Measurements from ENCODE around the gene RAI1.

The RAI1 gene

DNA sequence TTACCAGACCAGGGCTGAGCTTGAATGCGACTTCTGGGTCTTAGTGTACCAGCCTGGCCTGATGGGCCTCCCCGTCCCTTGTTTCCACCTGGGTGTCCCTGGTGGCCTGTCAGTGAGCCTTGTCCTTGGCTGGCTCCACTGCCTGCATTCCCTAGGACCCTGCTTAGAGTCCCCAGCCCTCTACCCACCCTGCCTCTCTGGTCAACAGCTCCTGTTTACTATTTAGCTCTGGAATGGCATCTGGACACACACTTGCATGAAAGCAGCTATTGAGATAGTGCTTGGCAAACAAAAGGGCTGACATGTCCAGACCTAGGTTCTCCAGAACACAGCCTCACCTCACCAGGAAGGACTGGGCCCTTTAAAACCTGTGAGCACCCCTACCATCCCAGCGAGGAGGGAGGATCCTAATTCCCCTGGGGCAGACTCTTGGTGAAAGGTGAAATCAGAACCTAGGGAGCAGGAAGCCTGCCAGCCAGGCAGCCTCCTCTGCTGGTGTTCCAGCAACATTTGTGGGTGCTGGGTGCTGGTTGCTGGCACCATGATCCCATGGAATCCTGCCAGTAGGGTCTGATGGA, 38.8 kb downstream of the RAI1 start:
- no peak overlapping the region for H3K4me3 ChIP-seq
- no peak for DNase-seq (ENCODE audit: low read depth, low spot score)
- H3K36me3 ChIP-seq (ENCODE audit: insufficient read depth, low read length), result no peaks in the 10 kb centered on the region
- no peak overlapping the region for H3K27ac ChIP-seq
- H3K9me3 ChIP-seq (ENCODE audit: low read depth, low read length), result no peaks in the 10 kb centered on the region
- H3K9ac ChIP-seq (ENCODE audit: insufficient read length), result no peak overlapping the region
- TF ChIP-seq EZH2 (IDR thresholded peaks at IDR 0.05) (no peak), POLR2AphosphoS5 (IDR thresholded peaks at IDR 0.05; ENCODE audit: borderline replicate concordance, low read depth, low read length) (no peak), FOXP2 (optimal IDR thresholded peaks at IDR 0.05; ENCODE audit: control extremely low read depth, extremely low read length, insufficient read depth) (no peak)

DNA sequence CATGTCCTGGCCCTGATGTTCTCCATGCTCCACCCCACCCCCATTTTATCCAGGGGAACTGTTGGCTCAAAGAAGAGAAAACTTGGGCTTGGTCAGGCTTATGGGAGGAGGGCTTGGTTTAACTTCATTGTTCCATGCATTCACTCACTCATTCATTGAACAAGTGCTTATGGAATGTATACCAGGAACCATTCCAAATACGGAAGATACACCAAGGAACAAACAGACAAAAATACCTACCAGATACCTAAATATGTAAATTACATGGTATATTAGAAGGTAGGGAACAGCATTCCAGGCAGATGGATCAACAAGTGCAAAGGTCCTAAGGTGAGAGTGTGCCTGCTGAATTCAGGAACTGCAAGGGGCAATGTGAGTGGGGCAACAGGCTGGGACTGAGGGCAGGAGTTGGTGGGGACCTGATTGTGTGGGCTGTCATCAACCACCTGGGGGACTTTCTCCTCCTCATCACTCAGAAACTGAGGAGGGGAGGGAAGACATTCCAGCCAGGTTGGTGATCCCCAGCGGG, 39.9 kb downstream of the RAI1 start:
- no peaks in the 10 kb centered on the region for H3K36me3 ChIP-seq (ENCODE audit: insufficient read depth, low read length)
- no peak overlapping the region for H3K27ac ChIP-seq
- no peaks in the 10 kb centered on the region for H3K9me3 ChIP-seq (ENCODE audit: low read depth, low read length)
- no peak for DNase-seq (ENCODE audit: low read depth, low spot score)
- TF ChIP-seq FOXP2 (optimal IDR thresholded peaks at IDR 0.05; ENCODE audit: control extremely low read depth, extremely low read length, insufficient read depth), result no peak
- TF ChIP-seq EZH2 (IDR thresholded peaks at IDR 0.05), result no peak
- no peak for TF ChIP-seq POLR2AphosphoS5 (IDR thresholded peaks at IDR 0.05; ENCODE audit: borderline replicate concordance, low read depth, low read length)
- no peak overlapping the region for H3K9ac ChIP-seq (ENCODE audit: insufficient read length)
- no peak overlapping the region for H3K4me3 ChIP-seq

DNA sequence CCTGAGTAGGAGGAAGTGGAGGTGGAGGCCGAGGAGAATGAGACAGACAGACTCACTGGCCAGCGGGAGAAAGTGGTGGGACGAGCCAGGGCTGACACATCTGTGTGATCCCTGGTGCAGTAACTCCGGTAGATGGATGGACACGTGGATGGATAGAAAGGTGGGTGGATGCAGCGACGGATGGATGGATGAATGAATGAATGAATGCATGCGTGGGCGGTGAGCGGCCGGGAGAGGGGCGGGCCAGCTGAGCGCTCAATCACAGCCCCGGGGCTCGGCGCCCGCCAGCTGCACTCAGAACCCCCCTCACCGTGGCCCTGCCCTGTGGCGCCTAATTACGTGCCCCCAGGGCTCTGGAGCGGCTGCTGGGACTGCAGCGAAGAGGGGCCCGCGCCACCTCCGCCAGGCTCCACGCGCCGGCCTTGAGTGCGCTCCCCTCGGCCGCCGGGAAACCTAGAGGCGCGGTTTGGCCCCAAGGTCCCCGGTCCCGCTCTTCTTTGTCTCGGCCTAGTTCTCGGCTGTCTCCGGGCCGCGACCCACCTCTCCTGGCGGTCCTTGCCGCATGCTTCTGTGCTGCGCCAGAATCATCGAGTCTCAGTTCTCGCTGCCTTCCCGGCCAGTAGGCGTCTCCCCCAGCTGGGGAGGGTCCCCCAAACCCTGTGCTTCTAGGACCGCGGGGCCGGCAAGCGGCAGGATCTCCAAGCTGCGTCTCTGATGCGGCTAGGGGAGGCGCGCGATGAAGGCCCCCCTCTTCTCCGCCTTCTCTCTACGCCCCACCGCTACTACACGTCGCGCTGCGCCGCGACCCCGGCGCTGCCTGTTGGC, 41.0 kb downstream of the RAI1 start:
- no peaks in the 10 kb centered on the region for H3K36me3 ChIP-seq (ENCODE audit: insufficient read depth, low read length)
- H3K9ac ChIP-seq (ENCODE audit: insufficient read length), result no peak overlapping the region
- peak overlapping the region; percentile 91 for H3K4me3 ChIP-seq
- DNase-seq (ENCODE audit: low read depth, low spot score), result no peak
- no peak overlapping the region for H3K27ac ChIP-seq
- TF ChIP-seq EZH2 (IDR thresholded peaks at IDR 0.05) (no peak), FOXP2 (optimal IDR thresholded peaks at IDR 0.05; ENCODE audit: control extremely low read depth, extremely low read length, insufficient read depth) (no peak), POLR2AphosphoS5 (IDR thresholded peaks at IDR 0.05; ENCODE audit: borderline replicate concordance, low read depth, low read length) (no peak)
- H3K9me3 ChIP-seq (ENCODE audit: low read depth, low read length), result no peaks in the 10 kb centered on the region

DNA sequence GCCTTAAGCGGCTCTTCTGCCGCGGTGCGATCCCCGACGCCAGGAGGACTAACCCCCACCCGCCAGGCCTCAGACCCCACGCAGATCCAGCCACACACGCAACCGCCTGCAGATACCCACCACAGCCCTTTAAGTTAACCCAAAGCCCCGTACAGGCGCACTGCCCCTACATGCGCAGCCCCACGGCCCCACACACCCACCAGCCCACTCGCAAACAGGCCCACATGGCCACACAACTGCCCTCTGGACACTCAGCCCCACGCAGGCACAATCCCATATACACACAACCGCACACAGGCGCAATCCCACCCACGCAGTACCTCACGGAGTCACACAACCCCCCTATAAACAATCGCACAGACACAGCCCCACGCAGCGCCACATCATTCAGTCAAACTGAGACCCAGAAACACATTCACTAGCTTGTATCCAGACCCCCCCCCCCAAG, 41.7 kb downstream of the RAI1 start:
- Histone ChIP-seq H3K9ac (ENCODE audit: insufficient read length) (peak overlapping the region; percentile 13), H3K9me3 (ENCODE audit: low read depth, low read length) (no peaks in the 10 kb centered on the region), H3K36me3 (ENCODE audit: insufficient read depth, low read length) (no peaks in the 10 kb centered on the region), H3K27ac (no peak overlapping the region), H3K4me3 (peak overlapping the region; percentile 91)
- no peak for DNase-seq (ENCODE audit: low read depth, low spot score)
- no peak for TF ChIP-seq FOXP2 (optimal IDR thresholded peaks at IDR 0.05; ENCODE audit: control extremely low read depth, extremely low read length, insufficient read depth)
- TF ChIP-seq EZH2 (IDR thresholded peaks at IDR 0.05), result no peak
- TF ChIP-seq POLR2AphosphoS5 (IDR thresholded peaks at IDR 0.05; ENCODE audit: borderline replicate concordance, low read depth, low read length), result no peak

DNA sequence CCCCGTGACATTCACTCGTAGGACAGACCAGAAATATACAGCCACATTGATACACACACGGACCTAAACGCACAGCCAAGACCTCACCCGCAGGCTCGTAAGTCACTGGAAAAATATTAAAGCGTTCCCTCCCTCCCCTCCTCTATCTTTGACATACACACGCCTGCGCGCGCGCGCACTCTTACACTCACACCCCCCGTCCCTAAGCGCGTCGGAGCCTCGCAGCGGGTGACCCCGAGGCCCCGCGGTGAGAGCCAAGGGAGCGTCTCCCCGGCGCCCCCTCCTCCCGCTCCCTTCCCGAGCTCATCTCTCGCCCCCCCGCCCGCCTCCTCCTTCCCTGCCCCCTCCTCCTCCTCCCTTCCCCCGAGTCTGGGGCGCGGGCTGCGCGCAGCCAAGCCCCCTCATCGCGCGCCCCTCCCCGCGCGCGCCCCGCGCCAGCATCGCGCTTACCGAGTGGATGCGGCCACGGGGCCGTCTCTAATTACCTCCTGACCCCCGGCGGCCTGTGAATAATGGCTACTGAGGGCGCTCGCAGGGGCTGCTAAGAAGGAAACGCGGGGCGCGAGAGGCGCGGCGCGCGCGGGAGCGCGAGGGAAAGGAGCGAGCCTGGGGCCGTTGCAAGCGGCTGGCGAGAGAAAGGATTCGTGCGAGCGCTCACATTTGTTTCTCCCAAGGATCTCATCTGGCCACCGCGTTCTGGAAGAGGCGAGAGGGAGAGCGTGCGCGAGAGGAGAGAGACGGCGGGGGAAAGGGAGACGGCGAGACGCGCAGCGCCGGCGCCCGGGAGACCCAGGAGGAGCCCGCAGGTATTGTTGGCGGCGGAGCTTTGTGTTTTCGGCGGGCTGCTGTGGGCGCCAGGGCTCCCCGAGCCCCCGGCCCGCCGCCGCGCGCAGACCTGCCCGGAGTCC, 42.4 kb downstream of the RAI1 start:
- Histone ChIP-seq H3K9me3 (ENCODE audit: low read depth, low read length) (no peaks in the 10 kb centered on the region), H3K9ac (ENCODE audit: insufficient read length) (peak overlapping the region; percentile 73), H3K27ac (peak overlapping the region; percentile 42; the same call in 1 of the 2 replicates), H3K4me3 (peak overlapping the region; percentile 91), H3K36me3 (ENCODE audit: insufficient read depth, low read length) (no peaks in the 10 kb centered on the region)
- peak; percentile 10 for DNase-seq (ENCODE audit: low read depth, low spot score)
- TF ChIP-seq EZH2 (IDR thresholded peaks at IDR 0.05), result no peak
- TF ChIP-seq POLR2AphosphoS5 (IDR thresholded peaks at IDR 0.05; ENCODE audit: borderline replicate concordance, low read depth, low read length), result no peak
- TF ChIP-seq FOXP2 (optimal IDR thresholded peaks at IDR 0.05; ENCODE audit: control extremely low read depth, extremely low read length, insufficient read depth), result peak; percentile 16

DNA sequence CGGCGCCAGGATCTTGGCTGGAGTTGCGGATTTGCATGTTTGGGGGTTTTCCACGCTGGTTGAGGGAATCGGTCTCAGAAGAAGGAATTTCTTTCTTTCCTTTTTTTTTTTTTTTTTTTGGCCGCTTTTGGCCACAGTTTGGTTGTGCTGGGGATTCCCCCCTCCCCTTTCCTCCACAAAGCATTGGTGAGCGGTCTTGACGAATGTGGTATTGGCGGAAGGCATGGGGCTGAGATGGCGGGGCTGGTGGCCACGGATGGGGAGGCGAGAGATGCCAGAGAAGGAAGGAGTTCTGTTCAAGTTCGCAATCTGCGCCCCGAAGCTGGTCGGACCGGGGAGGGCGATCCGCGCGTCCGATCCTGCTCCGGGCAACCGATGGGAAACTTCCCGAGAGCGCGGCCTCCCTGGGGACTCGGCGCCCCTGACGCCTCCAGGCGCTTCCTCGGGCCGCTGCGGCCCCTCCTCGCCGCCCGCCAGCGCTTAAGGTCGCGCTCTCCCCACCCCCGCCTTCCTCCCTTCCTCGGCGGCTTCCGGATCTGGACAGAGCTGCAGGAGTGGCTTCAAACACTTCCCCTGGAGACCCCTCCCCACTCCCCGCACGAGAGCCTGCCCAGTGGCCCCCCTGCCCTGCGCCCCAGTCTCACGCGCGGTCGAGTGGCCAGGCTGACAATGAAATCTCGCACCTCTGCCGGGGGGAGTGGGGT, 43.2 kb downstream of the RAI1 start:
- peak overlapping the region; percentile 73 for H3K9ac ChIP-seq (ENCODE audit: insufficient read length)
- no peak for DNase-seq (ENCODE audit: low read depth, low spot score)
- H3K27ac ChIP-seq, result 0 out of 2 replicates have a peak overlapping the region, but pooled peaks have one; percentile 42
- TF ChIP-seq FOXP2 (optimal IDR thresholded peaks at IDR 0.05; ENCODE audit: control extremely low read depth, extremely low read length, insufficient read depth) (no peak), POLR2AphosphoS5 (IDR thresholded peaks at IDR 0.05; ENCODE audit: borderline replicate concordance, low read depth, low read length) (no peak), EZH2 (IDR thresholded peaks at IDR 0.05) (no peak)
- H3K4me3 ChIP-seq, result peak overlapping the region; percentile 91
- H3K36me3 ChIP-seq (ENCODE audit: insufficient read depth, low read length), result no peaks in the 10 kb centered on the region
- no peaks in the 10 kb centered on the region for H3K9me3 ChIP-seq (ENCODE audit: low read depth, low read length)

DNA sequence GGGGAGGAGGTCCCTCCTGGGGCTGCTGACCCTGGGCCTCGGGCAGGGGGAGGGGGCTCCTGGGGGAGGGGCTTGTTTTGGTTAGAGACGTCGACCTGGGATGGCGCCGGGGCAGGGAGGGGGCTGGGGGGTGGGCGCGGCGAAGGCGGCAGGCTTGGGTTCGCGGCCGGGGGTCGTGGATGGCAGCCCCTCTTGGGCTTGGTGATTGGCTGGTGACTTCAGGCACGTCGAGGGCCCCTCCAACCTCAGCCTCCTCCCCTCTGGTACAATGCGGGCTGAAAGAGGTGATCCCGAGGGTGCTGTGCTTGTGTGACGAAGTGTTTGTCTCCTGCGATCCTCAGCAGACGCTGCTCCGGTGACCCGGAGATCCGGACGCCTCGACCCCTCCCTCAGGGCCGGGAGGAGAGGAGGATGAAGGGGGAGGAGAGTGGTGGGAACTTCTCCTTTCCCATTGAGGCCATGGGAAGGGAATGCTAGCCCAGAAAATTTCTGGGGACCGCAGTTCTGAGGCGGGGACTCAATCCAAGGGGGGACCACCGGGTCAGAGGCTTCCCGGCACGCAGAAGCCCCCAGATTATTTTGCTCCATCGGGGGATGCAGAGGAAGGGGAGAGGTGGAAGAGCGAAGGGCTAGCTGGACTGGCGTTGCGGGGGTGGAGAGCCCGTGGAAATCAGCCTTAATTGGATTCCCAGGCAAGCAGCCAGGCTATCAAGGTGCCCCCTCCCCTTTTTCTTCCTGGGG, 43.9 kb downstream of the RAI1 start:
- TF ChIP-seq EZH2 (IDR thresholded peaks at IDR 0.05) (no peak), POLR2AphosphoS5 (IDR thresholded peaks at IDR 0.05; ENCODE audit: borderline replicate concordance, low read depth, low read length) (no peak), FOXP2 (optimal IDR thresholded peaks at IDR 0.05; ENCODE audit: control extremely low read depth, extremely low read length, insufficient read depth) (no peak)
- Histone ChIP-seq H3K27ac (no peak overlapping the region), H3K9ac (ENCODE audit: insufficient read length) (peak overlapping the region; percentile 73), H3K36me3 (ENCODE audit: insufficient read depth, low read length) (no peaks in the 10 kb centered on the region), H3K9me3 (ENCODE audit: low read depth, low read length) (no peaks in the 10 kb centered on the region), H3K4me3 (peak overlapping the region; percentile 91)
- DNase-seq (ENCODE audit: low read depth, low spot score), result no peak
